GM23338 (cell line): Measurements from ENCODE around the gene MTURN. TPM values are rescaled to one million over a fixed set of nuclear protein-coding genes. Genes with fewer than 3 reads are reported as not detected.
A peak's percentile ranks its signal among the peaks of the same experiment; 100 is the strongest.

Source experiments
- ATAC-seq: fragments of 200-7000 bp; cut with Tn5 transposase; 3 replicates; pipeline ENCODE4 v1.9.1; 2020
- DNase-seq: peaks from one replicate; pipeline ENCODE4 v3.0.0-alpha.2; 2015; ENCODE audit warnings: low spot score
- H2AFZ ChIP-seq: fragments of 200-600 bp; sonication (generic); 2 replicates; pipeline ENCODE4 v1.8.0; 2016; ENCODE audit warnings: antibody characterized with exemption, mild to moderate bottlenecking, moderate library complexity
- H3F3A ChIP-seq: fragments of 200-600 bp; sonication (generic); replicated peaks from 2 replicates; pipeline ENCODE4 v1.8.0; 2017; ENCODE audit warnings: antibody characterized with exemption, mixed run types, low read depth
- H3K27ac ChIP-seq: fragments of 200-600 bp; sonication (generic); 2 replicates; pipeline ENCODE4 v1.6.1; 2016; ENCODE audit warnings: low read depth
- H3K27me3 ChIP-seq: fragments of 200-600 bp; sonication (generic); 2 replicates; pipeline ENCODE4 v1.8.0; 2016; ENCODE audit warnings: mild to moderate bottlenecking, mixed run types, moderate library complexity; ENCODE audit not compliant: insufficient read depth
- H3K36me3 ChIP-seq: fragments of 200-600 bp; sonication (generic); 2 replicates; pipeline ENCODE4 v1.8.0; 2016; ENCODE audit warnings: mild to moderate bottlenecking; ENCODE audit not compliant: insufficient read depth
- H3K4me1 ChIP-seq: fragments of 200-600 bp; sonication (generic); 2 replicates; pipeline ENCODE4 v1.8.0; 2016; ENCODE audit warnings: mild to moderate bottlenecking, moderate library complexity; ENCODE audit not compliant: insufficient read depth
- H3K4me2 ChIP-seq: fragments of 200-600 bp; sonication (generic); 2 replicates; pipeline ENCODE4 v1.7.1; 2017; ENCODE audit warnings: mixed run types
- H3K4me3 ChIP-seq: fragments of 200-600 bp; sonication (generic); 2 replicates; pipeline ENCODE4 v1.6.1; 2016; ENCODE audit warnings: mixed run types
- H3K79me2 ChIP-seq: fragments of 200-600 bp; sonication (generic); replicated peaks from 2 replicates; pipeline ENCODE4 v1.8.0; 2017; ENCODE audit warnings: mild to moderate bottlenecking; ENCODE audit not compliant: insufficient read depth
- H3K9me2 ChIP-seq: fragments of 200-600 bp; sonication (generic); 2 replicates; pipeline ENCODE4 v1.8.0; 2017; ENCODE audit not compliant: insufficient read depth
- H4K20me1 ChIP-seq: fragments of 200-600 bp; sonication (generic); replicated peaks from 2 replicates; pipeline ENCODE4 v1.8.0; 2017; ENCODE audit warnings: mild to moderate bottlenecking; ENCODE audit not compliant: insufficient read depth
- H3K27ac Mint-ChIP-seq: 2 replicates; pipeline ENCODE4 v1.8.0; 2020; ENCODE audit warnings: inconsistent platforms, mild to moderate bottlenecking, moderate library complexity, mixed read lengths
- H3K27me3 Mint-ChIP-seq: 3 replicates; pipeline ENCODE4 v1.8.0; 2022; ENCODE audit warnings: low read depth, mild to moderate bottlenecking, moderate library complexity, mixed read lengths, inconsistent platforms; ENCODE audit not compliant: insufficient read depth, poor library complexity
- H3K36me3 Mint-ChIP-seq: 3 replicates; pipeline ENCODE4 v1.8.0; 2021; ENCODE audit warnings: low read depth, mild to moderate bottlenecking, inconsistent platforms, moderate library complexity, mixed read lengths
- H3K4me1 Mint-ChIP-seq: 3 replicates; pipeline ENCODE4 v1.8.0; 2020; ENCODE audit warnings: mild to moderate bottlenecking, inconsistent platforms, mixed read lengths
- H3K4me3 Mint-ChIP-seq: 3 replicates; pipeline ENCODE4 v1.8.0; 2021; ENCODE audit warnings: moderate library complexity, mild to moderate bottlenecking, inconsistent platforms, mixed read lengths
- H3K9me3 Mint-ChIP-seq: 3 replicates; pipeline ENCODE4 v1.8.0; 2020; ENCODE audit warnings: moderate library complexity, mild to moderate bottlenecking, inconsistent platforms, mixed read lengths
- CREB1 ChIP-seq: fragments of 250-450 bp; sonication (Bioruptor Pico); IDR thresholded peaks from 2 replicates; pipeline ENCODE4 v1.5.0; 2020; ENCODE audit warnings: low read depth, mild to moderate bottlenecking, moderate library complexity
- CTCF ChIP-seq, 2 experiments: fragments of 200-600 bp in 1 of 2; sonication (generic) in 1 of 2; conservative IDR thresholded peaks; 2 replicates each; pipeline versions ENCODE4 v1.5.1 to v1.6.1; 2016 to 2017; ENCODE audit warnings: antibody characterized with exemption in 2 of 2, low read depth in 2 of 2, mild to moderate bottlenecking in 2 of 2, moderate library complexity in 1 of 2
- ETS1 ChIP-seq: IDR thresholded peaks from 2 replicates; pipeline ENCODE4 v1.6.1; 2016; ENCODE audit warnings: antibody characterized with exemption
- EZH2 ChIP-seq: fragments of 200-600 bp; sonication (generic); IDR thresholded peaks from one replicate; pipeline ENCODE4 v1.8.0; 2017; ENCODE audit warnings: antibody characterized with exemption, mild to moderate bottlenecking, low read depth; ENCODE audit not compliant: unreplicated experiment
- JUNB ChIP-seq: IDR thresholded peaks from one replicate; pipeline ENCODE4 v1.6.1; 2016; ENCODE audit warnings: antibody characterized with exemption; ENCODE audit not compliant: unreplicated experiment
- NANOG ChIP-seq: IDR thresholded peaks from 2 replicates; pipeline ENCODE4 v1.6.1; 2016; ENCODE audit warnings: antibody characterized with exemption, borderline replicate concordance
- STAT1 ChIP-seq: IDR thresholded peaks from one replicate; pipeline ENCODE4 v1.6.1; 2016; ENCODE audit warnings: antibody characterized with exemption; ENCODE audit not compliant: unreplicated experiment
- ZNF331 ChIP-seq: fragments of 250-450 bp; sonication (Bioruptor Pico); IDR thresholded peaks from 2 replicates; pipeline ENCODE4 v1.5.0; 2020; ENCODE audit warnings: low read depth, mild to moderate bottlenecking, moderate library complexity
- polyA plus RNA-seq: library from polyadenylated mRNA; unstranded; fragments of >200 nt; fragmentation: Nextera tagmentation; extraction: Ambion mirVana; gene quantifications from 2 replicates; pipeline ENCODE4 v1.2.1, GENCODE V29; 2016
- total RNA-seq: library from RNA; depleted of rRNA; stranded (reverse); fragments of >200 nt; shearing (Covaris generic); gene quantifications from 2 replicates; pipeline ENCODE4 v1.2.3, GENCODE V29; 2014
- TF ChIP-seq, protein P1 (sequence below): fragments of 250-450 bp; sonication (Bioruptor Pico); IDR thresholded peaks from 2 replicates; pipeline ENCODE4 v1.5.0; 2020; ENCODE audit warnings: mild to moderate bottlenecking, moderate library complexity

Gene MTURN
- total and polyA plus RNA-seq, 2 experiments from 2014 or later, result 3.1 to 8.7 TPM

DNA sequence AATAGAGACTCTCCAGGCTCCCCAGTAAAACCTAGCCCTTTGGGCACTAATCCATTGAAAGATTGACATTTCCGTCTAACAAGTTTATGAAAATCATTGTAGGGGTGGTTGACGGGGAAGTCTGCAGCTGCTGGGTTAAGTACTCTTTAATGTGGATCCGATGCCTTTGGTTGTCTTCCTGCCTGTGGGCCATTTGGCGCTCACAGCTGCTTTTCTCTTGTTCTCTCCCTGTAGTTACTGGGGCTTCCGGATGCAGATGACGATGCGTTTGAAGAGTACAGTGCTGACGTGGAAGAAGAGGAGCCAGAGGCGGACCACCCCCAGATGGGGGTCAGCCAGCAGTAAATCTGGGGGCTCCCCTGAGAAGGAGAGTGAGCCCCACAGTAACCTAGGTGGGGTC is 22.4 kb downstream of the MTURN start:
- DNase-seq (no peak), ATAC-seq (no peak; the same call in 2 of the 3 replicates)
- H3K36me3 ChIP-seq, result no peaks in the 10 kb centered on the region
- H3K4me2 ChIP-seq, result 0 out of 2 replicates have a peak overlapping the region, but pooled peaks have one; percentile 26
- Mint-ChIP-seq H3K36me3 (no peaks in the 10 kb centered on the region), H3K4me3 (no peak overlapping the region), H3K9me3 (no peaks in the 10 kb centered on the region), H3K27me3 (no peaks in the 10 kb centered on the region), H3K27ac (peak overlapping the region; percentile 49; the same call in 1 of the 2 replicates), H3K4me1 (peaks cover 45% of the 10 kb centered on the region)
- no peaks in the 10 kb centered on the region for H3K9me2 ChIP-seq
- H2AFZ ChIP-seq, result no peak overlapping the region
- H3K27ac ChIP-seq, result peak overlapping the region; percentile 32; the same call in 1 of the 2 replicates
- no peaks in the 10 kb centered on the region; the same call in 1 of the 2 replicates for H4K20me1 ChIP-seq
- no peaks in the 10 kb centered on the region for H3F3A ChIP-seq
- no peaks in the 10 kb centered on the region for H3K27me3 ChIP-seq
- TF ChIP-seq, protein P1, sequence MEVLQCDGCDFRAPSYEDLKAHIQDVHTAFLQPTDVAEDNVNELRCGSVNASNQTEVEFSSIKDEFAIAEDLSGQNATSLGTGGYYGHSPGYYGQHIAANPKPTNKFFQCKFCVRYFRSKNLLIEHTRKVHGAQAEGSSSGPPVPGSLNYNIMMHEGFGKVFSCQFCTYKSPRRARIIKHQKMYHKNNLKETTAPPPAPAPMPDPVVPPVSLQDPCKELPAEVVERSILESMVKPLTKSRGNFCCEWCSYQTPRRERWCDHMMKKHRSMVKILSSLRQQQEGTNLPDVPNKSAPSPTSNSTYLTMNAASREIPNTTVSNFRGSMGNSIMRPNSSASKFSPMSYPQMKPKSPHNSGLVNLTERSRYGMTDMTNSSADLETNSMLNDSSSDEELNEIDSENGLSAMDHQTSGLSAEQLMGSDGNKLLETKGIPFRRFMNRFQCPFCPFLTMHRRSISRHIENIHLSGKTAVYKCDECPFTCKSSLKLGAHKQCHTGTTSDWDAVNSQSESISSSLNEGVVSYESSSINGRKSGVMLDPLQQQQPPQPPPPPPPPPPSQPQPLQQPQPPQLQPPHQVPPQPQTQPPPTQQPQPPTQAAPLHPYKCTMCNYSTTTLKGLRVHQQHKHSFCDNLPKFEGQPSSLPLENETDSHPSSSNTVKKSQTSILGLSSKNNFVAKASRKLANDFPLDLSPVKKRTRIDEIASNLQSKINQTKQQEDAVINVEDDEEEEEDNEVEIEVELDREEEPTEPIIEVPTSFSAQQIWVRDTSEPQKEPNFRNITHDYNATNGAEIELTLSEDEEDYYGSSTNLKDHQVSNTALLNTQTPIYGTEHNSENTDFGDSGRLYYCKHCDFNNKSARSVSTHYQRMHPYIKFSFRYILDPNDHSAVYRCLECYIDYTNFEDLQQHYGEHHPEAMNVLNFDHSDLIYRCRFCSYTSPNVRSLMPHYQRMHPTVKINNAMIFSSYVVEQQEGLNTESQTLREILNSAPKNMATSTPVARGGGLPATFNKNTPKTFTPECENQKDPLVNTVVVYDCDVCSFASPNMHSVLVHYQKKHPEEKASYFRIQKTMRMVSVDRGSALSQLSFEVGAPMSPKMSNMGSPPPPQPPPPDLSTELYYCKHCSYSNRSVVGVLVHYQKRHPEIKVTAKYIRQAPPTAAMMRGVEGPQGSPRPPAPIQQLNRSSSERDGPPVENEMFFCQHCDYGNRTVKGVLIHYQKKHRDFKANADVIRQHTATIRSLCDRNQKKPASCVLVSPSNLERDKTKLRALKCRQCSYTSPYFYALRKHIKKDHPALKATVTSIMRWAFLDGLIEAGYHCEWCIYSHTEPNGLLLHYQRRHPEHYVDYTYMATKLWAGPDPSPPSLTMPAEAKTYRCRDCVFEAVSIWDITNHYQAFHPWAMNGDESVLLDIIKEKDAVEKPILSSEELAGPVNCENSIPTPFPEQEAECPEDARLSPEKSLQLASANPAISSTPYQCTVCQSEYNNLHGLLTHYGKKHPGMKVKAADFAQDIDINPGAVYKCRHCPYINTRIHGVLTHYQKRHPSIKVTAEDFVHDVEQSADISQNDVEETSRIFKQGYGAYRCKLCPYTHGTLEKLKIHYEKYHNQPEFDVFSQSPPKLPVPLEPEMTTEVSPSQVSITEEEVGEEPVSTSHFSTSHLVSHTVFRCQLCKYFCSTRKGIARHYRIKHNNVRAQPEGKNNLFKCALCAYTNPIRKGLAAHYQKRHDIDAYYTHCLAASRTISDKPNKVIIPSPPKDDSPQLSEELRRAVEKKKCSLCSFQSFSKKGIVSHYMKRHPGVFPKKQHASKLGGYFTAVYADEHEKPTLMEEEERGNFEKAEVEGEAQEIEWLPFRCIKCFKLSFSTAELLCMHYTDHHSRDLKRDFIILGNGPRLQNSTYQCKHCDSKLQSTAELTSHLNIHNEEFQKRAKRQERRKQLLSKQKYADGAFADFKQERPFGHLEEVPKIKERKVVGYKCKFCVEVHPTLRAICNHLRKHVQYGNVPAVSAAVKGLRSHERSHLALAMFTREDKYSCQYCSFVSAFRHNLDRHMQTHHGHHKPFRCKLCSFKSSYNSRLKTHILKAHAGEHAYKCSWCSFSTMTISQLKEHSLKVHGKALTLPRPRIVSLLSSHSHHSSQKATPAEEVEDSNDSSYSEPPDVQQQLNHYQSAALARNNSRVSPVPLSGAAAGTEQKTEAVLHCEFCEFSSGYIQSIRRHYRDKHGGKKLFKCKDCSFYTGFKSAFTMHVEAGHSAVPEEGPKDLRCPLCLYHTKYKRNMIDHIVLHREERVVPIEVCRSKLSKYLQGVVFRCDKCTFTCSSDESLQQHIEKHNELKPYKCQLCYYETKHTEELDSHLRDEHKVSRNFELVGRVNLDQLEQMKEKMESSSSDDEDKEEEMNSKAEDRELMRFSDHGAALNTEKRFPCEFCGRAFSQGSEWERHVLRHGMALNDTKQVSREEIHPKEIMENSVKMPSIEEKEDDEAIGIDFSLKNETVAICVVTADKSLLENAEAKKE (CRISPR knock-in tag), result no peak
- no peak for TF ChIP-seq CREB1 (CRISPR knock-in tag)
- no peak for TF ChIP-seq EZH2
- TF ChIP-seq NANOG, result no peak
- peaks cover 28% of the 10 kb centered on the region for H3K4me1 ChIP-seq
- H3K4me3 ChIP-seq, result no peak overlapping the region
- no peaks in the 10 kb centered on the region for H3K79me2 ChIP-seq

GRCh38 chr7:30159163-30159562 is 24.4 kb downstream of the MTURN start:
- no peak overlapping the region for H3K27ac ChIP-seq
- no peaks in the 10 kb centered on the region for H3K27me3 ChIP-seq
- H4K20me1 ChIP-seq, result no peaks in the 10 kb centered on the region; the same call in 1 of the 2 replicates
- H2AFZ ChIP-seq, result no peak overlapping the region
- no peaks in the 10 kb centered on the region for H3F3A ChIP-seq
- H3K4me1 Mint-ChIP-seq, result peaks cover 62% of the 10 kb centered on the region
- H3K36me3 ChIP-seq, result no peaks in the 10 kb centered on the region
- peaks cover 46% of the 10 kb centered on the region for H3K4me1 ChIP-seq
- H3K4me3 Mint-ChIP-seq, result no peak overlapping the region
- no peak overlapping the region for H3K27ac Mint-ChIP-seq
- DNase-seq, result no peak
- H3K36me3 Mint-ChIP-seq, result no peaks in the 10 kb centered on the region
- no peaks in the 10 kb centered on the region for H3K9me3 Mint-ChIP-seq
- no peaks in the 10 kb centered on the region for H3K79me2 ChIP-seq
- ATAC-seq, result no peak
- no peaks in the 10 kb centered on the region for H3K9me2 ChIP-seq
- H3K27me3 Mint-ChIP-seq, result peaks cover 2% of the 10 kb centered on the region
- no peak overlapping the region for H3K4me3 ChIP-seq
- H3K4me2 ChIP-seq, result no peak overlapping the region
- TF ChIP-seq EZH2 (no peak), ZNF331 (no peak), JUNB (no peak), ETS1 (no peak), NANOG (no peak), CTCF (conservative IDR thresholded peaks at IDR 0.05; ENCODE audit: low read depth in 2 of 2) (no peak), STAT1 (no peak)
